ENCODE measurements around the gene GMEB1.
"Not testable (repeated sequence)": the region's sequence is repeated elsewhere in the genome, so short reads cannot be mapped to it uniquely, and the experiment has no call there.

GMEB1 gene

GRCh38 chr1:28648008-28648473 is 20.5 kb upstream of the GMEB1 start:
- no peak overlapping the region for H3K27ac ChIP-seq (ENCODE audit: low read length)
- no peaks in the 10 kb centered on the region for H3K27me3 ChIP-seq (ENCODE audit: control insufficient read depth, insufficient read depth, low read length)
- no peaks in the 10 kb centered on the region for H3K4me1 ChIP-seq (ENCODE audit: control insufficient read depth, insufficient read depth, low read length)
- no peaks in the 10 kb centered on the region for H3K36me3 ChIP-seq (ENCODE audit: control insufficient read depth, insufficient read depth, low read length)
- DNase-seq (ENCODE audit: low read depth, low spot score) = peak; percentile 67
- no CpG with 5 or more reads among the region's 18 CpGs for WGBS (ENCODE audit: insufficient coverage, insufficient read length)
- no peaks in the 10 kb centered on the region for H3K9me3 ChIP-seq (ENCODE audit: control insufficient read depth, insufficient read depth, low read length)
- H3K4me3 ChIP-seq (ENCODE audit: low read length) = peak overlapping the region; percentile 5; the same call in 1 of the 2 replicates

DNA sequence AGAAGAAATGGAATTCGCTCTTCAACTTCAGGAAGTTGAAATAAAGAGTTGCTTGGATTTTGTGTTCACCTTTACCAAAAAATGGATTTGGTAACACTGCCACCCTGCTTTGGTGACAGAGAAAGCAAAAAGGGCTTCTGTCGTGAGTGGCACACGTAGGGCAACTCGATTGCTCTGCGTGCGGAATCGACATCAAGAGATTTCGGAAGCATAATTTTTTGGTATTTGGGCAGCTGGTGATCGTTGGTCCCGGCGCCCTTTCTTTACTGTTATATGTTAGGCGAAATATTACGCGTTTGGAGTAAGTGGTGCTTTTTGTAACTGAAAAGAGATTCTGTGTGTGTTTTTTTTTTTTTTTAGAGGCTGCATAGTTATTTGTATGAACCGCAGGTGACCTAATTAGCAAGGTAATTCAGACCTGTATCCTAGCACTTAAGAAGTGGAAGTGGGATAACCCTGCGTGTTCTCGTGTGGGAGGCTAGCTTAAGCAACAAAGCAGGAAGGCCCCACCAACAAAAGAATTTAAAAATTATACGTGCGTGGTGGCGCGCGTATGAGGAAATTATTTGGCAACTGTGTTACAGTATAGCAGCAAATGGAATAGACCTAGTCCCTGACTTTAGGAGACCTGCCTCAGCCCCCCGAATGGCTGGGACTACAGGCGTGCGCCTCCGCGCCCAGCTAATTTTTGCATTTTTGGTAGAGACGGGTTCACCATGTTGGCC is 19.9 kb upstream of the GMEB1 start, which contains the start of gene RNU11:
Gene RNU11, plus strand, starts transcription at position 127 of the 725 bp plus-strand sequence.
- Histone ChIP-seq H3K27ac (ENCODE audit: low read length) (no peak within 1 kb of the TSS), H3K27me3 (ENCODE audit: control insufficient read depth, insufficient read depth, low read length) (no peaks in the 10 kb centered on the region), H3K9me3 (ENCODE audit: control insufficient read depth, insufficient read depth, low read length) (no peaks in the 10 kb centered on the region), H3K4me1 (ENCODE audit: control insufficient read depth, insufficient read depth, low read length) (no peaks in the 10 kb centered on the region), H3K36me3 (ENCODE audit: control insufficient read depth, insufficient read depth, low read length) (no peaks in the 10 kb centered on the region), H3K4me3 (ENCODE audit: low read length) (peak within 1 kb of the TSS; percentile 5; the same call in 1 of the 2 replicates)
- DNase-seq (ENCODE audit: low read depth, low spot score) = peak; percentile 88
- WGBS (ENCODE audit: insufficient coverage, insufficient read length) = no CpG with 5 or more reads among the region's 28 CpGs

GRCh38 chr1:28653063-28653462 is 15.5 kb upstream of the GMEB1 start:
- not testable (repeated sequence) for DNase-seq (ENCODE audit: low read depth, low spot score); H3K27ac ChIP-seq (ENCODE audit: low read length); H3K36me3 ChIP-seq (ENCODE audit: control insufficient read depth, insufficient read depth, low read length); H3K9me3 ChIP-seq (ENCODE audit: control insufficient read depth, insufficient read depth, low read length); H3K27me3 ChIP-seq (ENCODE audit: control insufficient read depth, insufficient read depth, low read length); H3K4me1 ChIP-seq (ENCODE audit: control insufficient read depth, insufficient read depth, low read length); H3K4me3 ChIP-seq (ENCODE audit: low read length)
- no CpG with 5 or more reads among the region's 13 CpGs for WGBS (ENCODE audit: insufficient coverage, insufficient read length)

GRCh38 chr1:28653870-28654269 is 14.7 kb upstream of the GMEB1 start:
- not testable (repeated sequence) for H3K4me3 ChIP-seq (ENCODE audit: low read length); H3K9me3 ChIP-seq (ENCODE audit: control insufficient read depth, insufficient read depth, low read length); H3K4me1 ChIP-seq (ENCODE audit: control insufficient read depth, insufficient read depth, low read length); DNase-seq (ENCODE audit: low read depth, low spot score); H3K36me3 ChIP-seq (ENCODE audit: control insufficient read depth, insufficient read depth, low read length); H3K27ac ChIP-seq (ENCODE audit: low read length); H3K27me3 ChIP-seq (ENCODE audit: control insufficient read depth, insufficient read depth, low read length)
- WGBS (ENCODE audit: insufficient coverage, insufficient read length) = no CpG with 5 or more reads among the region's 3 CpGs

- H3K4me3 ChIP-seq (ENCODE audit: low read length); H3K36me3 ChIP-seq (ENCODE audit: control insufficient read depth, insufficient read depth, low read length); H3K4me1 ChIP-seq (ENCODE audit: control insufficient read depth, insufficient read depth, low read length); H3K9me3 ChIP-seq (ENCODE audit: control insufficient read depth, insufficient read depth, low read length); H3K27ac ChIP-seq (ENCODE audit: low read length); DNase-seq (ENCODE audit: low read depth, low spot score); H3K27me3 ChIP-seq (ENCODE audit: control insufficient read depth, insufficient read depth, low read length): not testable (repeated sequence)
- no CpG with 5 or more reads among the region's 10 CpGs for WGBS (ENCODE audit: insufficient coverage, insufficient read length)
Measured at GRCh38 chr1:28655448-28656311, 12.9 kb upstream of the GMEB1 start.

DNA sequence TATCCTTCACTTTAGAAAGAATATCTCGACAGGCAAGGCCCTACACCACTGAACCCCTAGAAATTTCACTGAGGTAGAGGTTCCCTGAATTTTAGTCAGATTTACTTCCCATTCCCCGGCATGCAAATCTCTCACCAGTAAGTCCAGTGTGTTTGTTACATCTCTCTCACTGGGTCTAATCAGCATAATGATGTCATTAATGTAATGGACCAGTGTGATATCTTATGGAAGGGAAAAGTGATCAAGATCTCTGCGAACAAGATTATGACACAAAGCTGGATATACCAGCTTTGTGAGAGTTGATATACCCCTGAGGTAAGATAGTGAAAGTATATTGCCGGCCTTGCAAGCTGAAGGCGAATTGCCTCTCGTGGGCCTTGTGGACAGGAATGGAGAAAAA is 12.2 kb upstream of the GMEB1 start:
- no CpG with 5 or more reads among the region's 6 CpGs for WGBS (ENCODE audit: insufficient coverage, insufficient read length)
- DNase-seq (ENCODE audit: low read depth, low spot score) = no peak
- Histone ChIP-seq H3K36me3 (ENCODE audit: control insufficient read depth, insufficient read depth, low read length) (no peaks in the 10 kb centered on the region), H3K4me3 (ENCODE audit: low read length) (no peak overlapping the region), H3K4me1 (ENCODE audit: control insufficient read depth, insufficient read depth, low read length) (no peaks in the 10 kb centered on the region), H3K9me3 (ENCODE audit: control insufficient read depth, insufficient read depth, low read length) (no peaks in the 10 kb centered on the region), H3K27ac (ENCODE audit: low read length) (no peak overlapping the region), H3K27me3 (ENCODE audit: control insufficient read depth, insufficient read depth, low read length) (no peaks in the 10 kb centered on the region)

- WGBS (ENCODE audit: insufficient coverage, insufficient read length) = no CpG with 5 or more reads among the region's 7 CpGs
- no peak overlapping the region for H3K27ac ChIP-seq (ENCODE audit: low read length)
- no peak for DNase-seq (ENCODE audit: low read depth, low spot score)
Measured at GRCh38 chr1:28663871-28664470, 4.6 kb upstream of the GMEB1 start.

DNA sequence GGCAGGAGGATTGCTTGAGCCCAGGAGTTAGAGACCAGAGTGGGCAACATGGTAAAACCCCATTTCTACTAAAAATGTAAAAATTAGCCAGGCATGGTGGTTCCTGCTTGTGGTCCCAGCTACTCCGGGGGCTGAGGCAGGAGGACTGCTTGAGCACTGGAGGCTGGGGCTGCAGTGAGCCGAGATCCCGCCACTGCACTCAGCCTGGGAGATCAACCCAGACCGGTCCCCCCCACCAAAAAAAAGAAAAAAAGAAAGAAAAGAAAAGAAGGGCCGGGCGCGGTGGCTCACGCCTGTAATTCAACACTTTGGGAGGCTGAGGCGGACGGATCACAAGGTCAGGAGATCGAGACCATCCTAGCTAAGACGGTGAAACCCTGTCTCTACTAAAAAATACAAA is 1.8 kb upstream of the GMEB1 start:
- no peak overlapping the region for H3K27ac ChIP-seq (ENCODE audit: low read length)
- H3K4me1 ChIP-seq (ENCODE audit: control insufficient read depth, insufficient read depth, low read length) = no peaks in the 10 kb centered on the region
- no peaks in the 10 kb centered on the region for H3K36me3 ChIP-seq (ENCODE audit: control insufficient read depth, insufficient read depth, low read length)
- no CpG with 5 or more reads among the region's 12 CpGs for WGBS (ENCODE audit: insufficient coverage, insufficient read length)
- DNase-seq (ENCODE audit: low read depth, low spot score) = no peak
- H3K27me3 ChIP-seq (ENCODE audit: control insufficient read depth, insufficient read depth, low read length) = no peaks in the 10 kb centered on the region
- H3K9me3 ChIP-seq (ENCODE audit: control insufficient read depth, insufficient read depth, low read length) = no peaks in the 10 kb centered on the region
- no peak overlapping the region for H3K4me3 ChIP-seq (ENCODE audit: low read length)

More at GRCh38 chr1:28663871-28664470, 4.6 kb upstream of the GMEB1 start:
- H3K27me3 ChIP-seq (ENCODE audit: control insufficient read depth, insufficient read depth, low read length) = no peaks in the 10 kb centered on the region
- no peak overlapping the region for H3K4me3 ChIP-seq (ENCODE audit: low read length)
- H3K9me3 ChIP-seq (ENCODE audit: control insufficient read depth, insufficient read depth, low read length) = no peaks in the 10 kb centered on the region
- H3K4me1 ChIP-seq (ENCODE audit: control insufficient read depth, insufficient read depth, low read length) = no peaks in the 10 kb centered on the region
- no peaks in the 10 kb centered on the region for H3K36me3 ChIP-seq (ENCODE audit: control insufficient read depth, insufficient read depth, low read length)

GRCh38 chr1:28668956-28669723 is 556 bp downstream of the GMEB1 start:
- Histone ChIP-seq H3K9me3 (ENCODE audit: control insufficient read depth, insufficient read depth, low read length) (no peaks in the 10 kb centered on the region), H3K27me3 (ENCODE audit: control insufficient read depth, insufficient read depth, low read length) (no peaks in the 10 kb centered on the region), H3K4me1 (ENCODE audit: control insufficient read depth, insufficient read depth, low read length) (no peaks in the 10 kb centered on the region), H3K27ac (ENCODE audit: low read length) (no peak overlapping the region), H3K4me3 (ENCODE audit: low read length) (peak overlapping the region; percentile 52), H3K36me3 (ENCODE audit: control insufficient read depth, insufficient read depth, low read length) (no peaks in the 10 kb centered on the region)
- WGBS (ENCODE audit: insufficient coverage, insufficient read length) = no CpG with 5 or more reads among the region's 63 CpGs
- no peak for DNase-seq (ENCODE audit: low read depth, low spot score)

Measured in iPS DF 6.9 (cell line).